Glutamatergic neuron (in vitro differentiated cells): ENCODE measurements around the gene ASB1. TPM values are rescaled to one million over a fixed set of nuclear protein-coding genes. Genes with fewer than 3 reads are reported as not detected.

Experiments
- DNase-seq: peaks from one replicate; pipeline ENCODE4 v3.0.0; 2022
- H3K27ac Mint-ChIP-seq: one replicate; pipeline ENCODE4 v1.8.0; 2020; ENCODE audit warnings: mild to moderate bottlenecking, mixed read lengths, inconsistent platforms; ENCODE audit not compliant: unreplicated experiment
- H3K27me3 Mint-ChIP-seq: one replicate; pipeline ENCODE4 v1.8.0; 2020; ENCODE audit warnings: mild to moderate bottlenecking, moderate library complexity, mixed read lengths, inconsistent platforms; ENCODE audit not compliant: unreplicated experiment
- H3K36me3 Mint-ChIP-seq: one replicate; pipeline ENCODE4 v1.8.0; 2020; ENCODE audit warnings: mild to moderate bottlenecking, mixed read lengths, inconsistent platforms; ENCODE audit not compliant: unreplicated experiment
- H3K4me1 Mint-ChIP-seq: one replicate; pipeline ENCODE4 v1.8.0; 2020; ENCODE audit warnings: mild to moderate bottlenecking, low read depth, mixed read lengths, inconsistent platforms; ENCODE audit not compliant: unreplicated experiment
- H3K4me3 Mint-ChIP-seq: one replicate; pipeline ENCODE4 v1.8.0; 2020; ENCODE audit warnings: mild to moderate bottlenecking, mixed read lengths, inconsistent platforms; ENCODE audit not compliant: unreplicated experiment
- H3K9me3 Mint-ChIP-seq: one replicate; pipeline ENCODE4 v1.8.0; 2020; ENCODE audit warnings: mild to moderate bottlenecking, moderate library complexity, mixed read lengths, inconsistent platforms; ENCODE audit not compliant: unreplicated experiment
- long read RNA-seq: library from polyadenylated mRNA; unstranded; transcript quantifications from one replicate; pipeline ENCODE4 v2.0.0, GENCODE V29; 2020; ENCODE audit not compliant: unreplicated experiment
- total RNA-seq: library from RNA; stranded (reverse); fragmentation: NEBNext Ultra II Directional; extraction: Animal tissue kit (Norgen Biotek cat#: 25700); gene quantifications from one replicate; pipeline ENCODE4 v1.2.1, GENCODE V29; 2021; ENCODE audit not compliant: unreplicated experiment
- TF ChIP-seq, protein P1 (sequence below): fragments of 200-600 bp; sonication (generic); IDR thresholded peaks from one replicate; pipeline ENCODE4 v1.5.0; 2021; ENCODE audit not compliant: partially characterized antibody, unreplicated experiment

The ASB1 gene, protein sequence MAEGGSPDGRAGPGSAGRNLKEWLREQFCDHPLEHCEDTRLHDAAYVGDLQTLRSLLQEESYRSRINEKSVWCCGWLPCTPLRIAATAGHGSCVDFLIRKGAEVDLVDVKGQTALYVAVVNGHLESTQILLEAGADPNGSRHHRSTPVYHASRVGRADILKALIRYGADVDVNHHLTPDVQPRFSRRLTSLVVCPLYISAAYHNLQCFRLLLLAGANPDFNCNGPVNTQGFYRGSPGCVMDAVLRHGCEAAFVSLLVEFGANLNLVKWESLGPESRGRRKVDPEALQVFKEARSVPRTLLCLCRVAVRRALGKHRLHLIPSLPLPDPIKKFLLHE
- 36.1 TPM for total RNA-seq
- long read RNA-seq, full-length matches to known transcripts: 2 of 3 reads
- long read RNA-seq, partial matches to known transcripts: 0 of 3 reads
- long read RNA-seq, other reads (novel, unspliced or antisense): 1 of 3 reads

DNA sequence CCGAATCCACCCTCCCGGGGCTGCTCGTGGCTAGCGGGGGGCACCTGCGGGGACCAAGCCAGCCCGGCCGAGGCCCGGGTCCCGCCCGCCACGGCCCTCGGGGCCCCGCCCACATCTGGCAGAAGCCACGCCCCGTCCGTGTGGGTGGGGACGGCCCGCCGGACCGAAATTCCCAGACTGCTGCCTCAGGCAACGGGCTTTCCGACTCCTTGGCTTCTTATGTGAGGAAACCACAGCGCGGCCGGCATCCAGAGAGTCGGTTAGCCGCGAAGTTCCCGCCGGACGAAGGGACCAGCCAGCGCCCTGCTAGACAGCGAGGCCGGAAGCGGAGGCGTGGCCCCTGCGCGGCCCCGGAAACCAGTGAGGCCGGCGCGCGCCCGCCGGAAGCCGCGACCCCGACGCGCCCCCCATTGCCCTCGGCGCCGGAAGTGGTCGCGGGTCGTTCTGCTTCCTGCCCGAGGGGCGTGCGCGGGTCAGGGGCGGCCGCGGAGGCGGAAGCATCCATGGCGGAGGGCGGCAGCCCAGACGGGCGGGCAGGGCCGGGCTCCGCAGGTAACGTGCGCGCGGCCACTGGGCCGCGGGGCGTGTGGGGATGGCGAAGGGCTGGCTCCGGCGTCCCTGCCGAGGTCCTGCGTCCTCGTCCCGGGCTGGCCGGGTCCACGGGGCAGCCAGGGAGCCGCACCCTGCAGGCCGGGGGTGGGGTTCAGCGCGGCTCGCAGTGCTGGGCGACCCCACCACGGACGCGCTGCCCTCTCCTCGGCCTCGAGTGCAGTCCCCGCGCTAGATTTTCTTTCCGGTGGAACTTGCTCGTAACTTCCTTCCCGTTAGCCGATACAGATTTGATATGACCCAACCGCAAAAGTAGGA, at the start of gene ASB1:
ASB1 (plus strand) TSS at position 360 of the 867 bp plus-strand sequence; CDS start at position 504, 144 bp downstream.
- H3K27ac Mint-ChIP-seq: peak within 1 kb of the TSS; percentile 86
- peaks cover 12% of the 10 kb centered on the region for H3K4me1 Mint-ChIP-seq
- peaks cover 11% of the 10 kb centered on the region for H3K36me3 Mint-ChIP-seq

GRCh38 chr2:238378230-238379095, 48.3 kb upstream of the ASB1 start:
- Mint-ChIP-seq H3K9me3 (no peaks in the 10 kb centered on the region), H3K4me1 (peaks cover 18% of the 10 kb centered on the region), H3K4me3 (no peak overlapping the region), H3K36me3 (peaks cover 17% of the 10 kb centered on the region), H3K27me3 (peaks cover 2% of the 10 kb centered on the region), H3K27ac (peak overlapping the region; percentile 88)
- no peak for DNase-seq
- TF ChIP-seq, protein P1, sequence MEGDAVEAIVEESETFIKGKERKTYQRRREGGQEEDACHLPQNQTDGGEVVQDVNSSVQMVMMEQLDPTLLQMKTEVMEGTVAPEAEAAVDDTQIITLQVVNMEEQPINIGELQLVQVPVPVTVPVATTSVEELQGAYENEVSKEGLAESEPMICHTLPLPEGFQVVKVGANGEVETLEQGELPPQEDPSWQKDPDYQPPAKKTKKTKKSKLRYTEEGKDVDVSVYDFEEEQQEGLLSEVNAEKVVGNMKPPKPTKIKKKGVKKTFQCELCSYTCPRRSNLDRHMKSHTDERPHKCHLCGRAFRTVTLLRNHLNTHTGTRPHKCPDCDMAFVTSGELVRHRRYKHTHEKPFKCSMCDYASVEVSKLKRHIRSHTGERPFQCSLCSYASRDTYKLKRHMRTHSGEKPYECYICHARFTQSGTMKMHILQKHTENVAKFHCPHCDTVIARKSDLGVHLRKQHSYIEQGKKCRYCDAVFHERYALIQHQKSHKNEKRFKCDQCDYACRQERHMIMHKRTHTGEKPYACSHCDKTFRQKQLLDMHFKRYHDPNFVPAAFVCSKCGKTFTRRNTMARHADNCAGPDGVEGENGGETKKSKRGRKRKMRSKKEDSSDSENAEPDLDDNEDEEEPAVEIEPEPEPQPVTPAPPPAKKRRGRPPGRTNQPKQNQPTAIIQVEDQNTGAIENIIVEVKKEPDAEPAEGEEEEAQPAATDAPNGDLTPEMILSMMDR: no peak

More for the DNA sequence above, at the start of gene ASB1:
- H3K4me3 Mint-ChIP-seq: peak within 1 kb of the TSS; percentile 95
- H3K27me3 Mint-ChIP-seq: peaks cover 6% of the 10 kb centered on the region
- DNase-seq: peak; percentile 92
- TF ChIP-seq, protein P1: no peak
- H3K9me3 Mint-ChIP-seq: peaks cover 4% of the 10 kb centered on the region

DNA sequence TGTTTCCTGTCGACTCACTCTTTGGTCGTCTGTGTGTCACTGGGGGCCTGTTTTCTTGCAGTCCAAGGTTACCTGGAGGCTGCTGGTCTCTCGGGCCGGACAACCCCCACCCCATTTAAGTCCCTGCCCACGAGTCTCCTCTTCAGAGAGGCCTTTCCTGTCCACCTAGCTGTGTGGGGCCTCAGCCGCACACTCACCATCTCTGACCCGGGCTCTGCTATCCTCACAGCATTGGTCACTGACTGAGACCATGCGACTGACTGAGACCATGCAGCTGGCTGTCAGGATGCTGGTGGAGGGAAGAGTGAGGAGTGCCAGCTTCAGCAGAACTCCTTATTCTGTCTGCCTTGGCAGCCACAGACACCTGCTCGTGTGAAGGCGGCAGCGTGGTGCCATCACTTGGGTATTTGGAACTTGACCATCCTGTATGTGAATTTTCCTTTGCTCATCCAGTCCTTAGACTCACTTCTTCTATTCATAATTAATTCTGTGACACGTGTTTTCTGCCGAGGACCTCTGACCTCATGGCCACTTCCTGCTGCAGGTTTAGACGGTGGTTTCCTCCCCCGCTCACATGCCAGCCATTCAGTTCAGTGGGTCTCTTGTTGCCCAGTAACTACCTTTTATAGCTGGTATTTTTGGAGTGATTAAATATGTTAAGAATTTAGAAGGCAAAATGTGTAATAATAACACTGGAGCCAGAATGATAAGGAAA, 47.5 kb upstream of the ASB1 start:
- TF ChIP-seq, protein P1: no peak
- DNase-seq: no peak
- H3K36me3 Mint-ChIP-seq: peaks cover 18% of the 10 kb centered on the region
- H3K9me3 Mint-ChIP-seq: no peaks in the 10 kb centered on the region
- peaks cover 18% of the 10 kb centered on the region for H3K4me1 Mint-ChIP-seq
- peak overlapping the region; percentile 88 for H3K27ac Mint-ChIP-seq
- peaks cover 2% of the 10 kb centered on the region for H3K27me3 Mint-ChIP-seq
- H3K4me3 Mint-ChIP-seq: peak overlapping the region; percentile 32

GRCh38 chr2:238380336-238380735, 46.4 kb upstream of the ASB1 start:
- Mint-ChIP-seq H3K36me3 (peaks cover 19% of the 10 kb centered on the region), H3K4me1 (peaks cover 18% of the 10 kb centered on the region), H3K27me3 (peaks cover 2% of the 10 kb centered on the region), H3K9me3 (no peaks in the 10 kb centered on the region), H3K27ac (no peak overlapping the region), H3K4me3 (no peak overlapping the region)
- no peak for DNase-seq
- TF ChIP-seq, protein P1: no peak
